Natural killer cell (primary cell): ENCODE measurements around the gene OVCH2. TPM values are rescaled to one million over a fixed set of nuclear protein-coding genes. Genes with fewer than 3 reads are reported as not detected.
"Not testable (repeated sequence)": the region's sequence is repeated elsewhere in the genome, so short reads cannot be mapped to it uniquely, and the experiment has no call there.

Experiments
- ATAC-seq, 3 donors: fragments of 150-1000 bp in 2 of 3; fragments of 200-7000 bp in 1 of 3; cut with Tn5 transposase; 1 replicate in 1 of 3; 2 replicates in 2 of 3; pipeline ENCODE4 v1.10.0; 2021; ENCODE audit warnings: mild to moderate bottlenecking in 2 of 3, moderate library complexity in 2 of 3
- DNase-seq, 2 donors: peaks; one replicate each; pipeline versions ENCODE4 v3.0.0 to v3.0.0-alpha.2; 2013 to 2021; ENCODE audit warnings: mixed read lengths in 1 of 2
- H3K27ac ChIP-seq: one replicate; pipeline ENCODE4 v1.5.1; 2013; ENCODE audit warnings: mild to moderate bottlenecking, low read length
- H3K27me3 ChIP-seq: one replicate; pipeline ENCODE4 v1.6.1; 2013; ENCODE audit warnings: low read length; ENCODE audit not compliant: control insufficient read depth, insufficient read depth
- H3K36me3 ChIP-seq: one replicate; pipeline ENCODE4 v1.6.1; 2013; ENCODE audit warnings: low read length; ENCODE audit not compliant: control insufficient read depth, insufficient read depth
- H3K4me1 ChIP-seq: one replicate; pipeline ENCODE4 v1.6.1; 2013; ENCODE audit warnings: low read length; ENCODE audit not compliant: control insufficient read depth, insufficient read depth
- H3K4me3 ChIP-seq: one replicate; pipeline ENCODE4 v1.5.1; 2013; ENCODE audit warnings: low read length
- H3K9me3 ChIP-seq: one replicate; pipeline ENCODE4 v1.6.1; 2013; ENCODE audit warnings: low read length; ENCODE audit not compliant: control insufficient read depth, insufficient read depth
- H3K27ac Mint-ChIP-seq, 2 donors: one replicate each; pipeline ENCODE4 v1.8.0; 2022; ENCODE audit warnings: mild to moderate bottlenecking in 2 of 2, mixed read lengths in 2 of 2, moderate library complexity in 1 of 2
- H3K27me3 Mint-ChIP-seq, 2 donors: one replicate each; pipeline ENCODE4 v1.8.0; 2022; ENCODE audit warnings: low read depth in 2 of 2, mixed read lengths in 2 of 2
- H3K36me3 Mint-ChIP-seq: one replicate; pipeline ENCODE4 v1.8.0; 2022; ENCODE audit warnings: mixed read lengths
- H3K4me1 Mint-ChIP-seq, 2 donors: one replicate each; pipeline ENCODE4 v1.8.0; 2022; ENCODE audit warnings: mixed read lengths in 2 of 2
- H3K4me3 Mint-ChIP-seq: one replicate; pipeline ENCODE4 v1.8.0; 2022; ENCODE audit warnings: mild to moderate bottlenecking, moderate library complexity, mixed read lengths
- H3K9me3 Mint-ChIP-seq, 2 donors: one replicate each; pipeline ENCODE4 v1.8.0; 2022; ENCODE audit warnings: mixed read lengths in 2 of 2
- WGBS: methylation state at CpG from one replicate; pipeline ENCODE4 v1.1.7; 2013; ENCODE audit warnings: missing lambda C conversion rate; ENCODE audit not compliant: insufficient coverage; 5-methylcytosine and 5-hydroxymethylcytosine counted together
- intact Hi-C: fragments of 100-400 bp; cut with micrococcal nuclease; formaldehyde crosslinking; loops from one replicate; pipeline ENCODE4 v1.14.2; 2022
- total RNA-seq, 4 donors: library from RNA; stranded (reverse); fragments of 120-200 nt in 1 of 4; gene quantifications; one replicate each; pipeline versions ENCODE4 v1.2.3 to v1.2.4, GENCODE V29; 2013 to 2022
- TF ChIP-seq, protein P1 (sequence below): fragments of 200-600 bp; IDR thresholded peaks from one replicate; pipeline ENCODE4 v1.8.0; 2022; ENCODE audit warnings: antibody characterized with exemption

The OVCH2 gene
- total RNA-seq, 3 donors from 2014 or later (not counting 1 experiment from before 2014, with no cell fraction given) = not detected

DNA sequence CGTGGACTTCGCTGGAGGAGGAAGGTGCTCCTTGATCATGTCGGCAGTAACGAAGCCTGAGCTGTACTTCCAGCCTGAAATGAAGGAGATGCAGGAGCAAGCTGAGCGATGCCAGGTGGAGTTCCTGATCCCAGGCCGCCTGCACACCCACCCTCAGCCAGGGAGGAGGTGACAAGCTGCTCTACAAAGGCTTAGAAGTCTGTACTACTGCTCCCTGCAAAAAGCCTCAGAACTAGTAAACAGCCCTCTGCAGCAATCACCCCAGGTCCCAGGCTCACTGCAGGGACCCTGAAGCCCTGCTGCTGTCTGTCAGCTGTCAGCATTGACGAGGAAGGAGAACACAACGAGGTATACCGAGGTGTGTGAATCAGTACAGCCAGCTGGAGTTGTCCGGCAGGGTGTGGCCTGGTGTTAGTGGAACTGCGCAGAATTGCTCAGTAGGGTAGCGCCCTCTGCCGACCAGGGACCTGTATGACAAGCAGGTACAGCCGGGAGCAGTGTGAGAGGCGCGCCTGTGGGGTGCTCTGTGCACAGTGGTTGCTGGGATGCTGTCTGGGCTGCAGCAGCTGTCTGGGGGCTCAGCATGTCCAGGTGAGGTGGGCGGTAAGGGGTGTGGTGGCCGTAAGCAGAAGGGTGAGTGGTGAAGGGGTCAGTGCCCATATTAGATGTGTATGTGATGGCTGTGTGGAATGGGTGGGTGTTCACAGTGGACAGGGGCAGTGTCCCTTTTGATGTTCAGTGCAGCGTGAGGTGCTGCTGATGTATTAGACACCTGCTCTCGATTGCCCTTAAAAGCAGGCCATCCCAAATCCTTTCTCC lies 40.6 kb downstream of the OVCH2 start:
- no peaks in the 10 kb centered on the region for H3K36me3 ChIP-seq
- H3K27ac ChIP-seq = no peak overlapping the region
- H3K27me3 Mint-ChIP-seq = peaks cover 0 to 2% of the 10 kb centered on the region in 2 donors
- ATAC-seq (peak; percentile 93 to 99 (median 97)), DNase-seq (peak; percentile 64 to 83)
- TF ChIP-seq, protein P1, sequence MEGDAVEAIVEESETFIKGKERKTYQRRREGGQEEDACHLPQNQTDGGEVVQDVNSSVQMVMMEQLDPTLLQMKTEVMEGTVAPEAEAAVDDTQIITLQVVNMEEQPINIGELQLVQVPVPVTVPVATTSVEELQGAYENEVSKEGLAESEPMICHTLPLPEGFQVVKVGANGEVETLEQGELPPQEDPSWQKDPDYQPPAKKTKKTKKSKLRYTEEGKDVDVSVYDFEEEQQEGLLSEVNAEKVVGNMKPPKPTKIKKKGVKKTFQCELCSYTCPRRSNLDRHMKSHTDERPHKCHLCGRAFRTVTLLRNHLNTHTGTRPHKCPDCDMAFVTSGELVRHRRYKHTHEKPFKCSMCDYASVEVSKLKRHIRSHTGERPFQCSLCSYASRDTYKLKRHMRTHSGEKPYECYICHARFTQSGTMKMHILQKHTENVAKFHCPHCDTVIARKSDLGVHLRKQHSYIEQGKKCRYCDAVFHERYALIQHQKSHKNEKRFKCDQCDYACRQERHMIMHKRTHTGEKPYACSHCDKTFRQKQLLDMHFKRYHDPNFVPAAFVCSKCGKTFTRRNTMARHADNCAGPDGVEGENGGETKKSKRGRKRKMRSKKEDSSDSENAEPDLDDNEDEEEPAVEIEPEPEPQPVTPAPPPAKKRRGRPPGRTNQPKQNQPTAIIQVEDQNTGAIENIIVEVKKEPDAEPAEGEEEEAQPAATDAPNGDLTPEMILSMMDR = peak; percentile 83
- no peak overlapping the region for H3K4me3 ChIP-seq
- no peaks in the 10 kb centered on the region for H3K9me3 Mint-ChIP-seq
- H3K4me3 Mint-ChIP-seq = no peak overlapping the region
- H3K4me1 Mint-ChIP-seq = peaks cover 0 to 7% of the 10 kb centered on the region in 2 donors
- intact Hi-C loops = loop anchor here (1.0 kb wide), 2 partner anchors 152 to 567 kb away; partner anchors contain the start of gene PPFIBP2
- H3K4me1 ChIP-seq = peaks cover 5% of the 10 kb centered on the region
- H3K36me3 Mint-ChIP-seq = no peaks in the 10 kb centered on the region
- no peak overlapping the region for H3K27ac Mint-ChIP-seq
- no peaks in the 10 kb centered on the region for H3K27me3 ChIP-seq
- H3K9me3 ChIP-seq = no peaks in the 10 kb centered on the region
- 55% methylated on average over 20 of the region's 20 CpGs for WGBS

DNA sequence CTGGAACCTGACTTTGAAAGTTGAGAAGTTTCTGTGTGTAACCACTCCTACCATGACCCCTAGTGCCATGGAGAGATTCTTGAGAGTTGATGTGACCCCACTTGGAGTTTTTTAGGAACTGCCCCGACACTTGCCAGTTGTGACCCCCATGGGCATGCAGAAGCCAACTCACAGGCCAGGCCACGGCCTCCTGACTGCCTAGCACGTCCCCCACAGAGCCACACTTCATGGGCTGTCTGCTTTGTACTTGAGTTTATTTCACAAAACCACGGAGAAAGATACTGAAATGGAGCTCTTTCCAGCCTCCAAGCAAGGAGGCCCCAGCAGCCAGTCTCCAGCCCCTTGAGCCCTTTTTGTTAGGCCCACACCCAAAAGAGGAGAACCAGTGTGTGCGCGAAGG lies 41.4 kb downstream of the OVCH2 start:
- H3K27me3 Mint-ChIP-seq = peaks cover 0 to 2% of the 10 kb centered on the region in 2 donors
- no peak for ATAC-seq
- WGBS = 83% methylated on average over 6 of the region's 6 CpGs

DNA sequence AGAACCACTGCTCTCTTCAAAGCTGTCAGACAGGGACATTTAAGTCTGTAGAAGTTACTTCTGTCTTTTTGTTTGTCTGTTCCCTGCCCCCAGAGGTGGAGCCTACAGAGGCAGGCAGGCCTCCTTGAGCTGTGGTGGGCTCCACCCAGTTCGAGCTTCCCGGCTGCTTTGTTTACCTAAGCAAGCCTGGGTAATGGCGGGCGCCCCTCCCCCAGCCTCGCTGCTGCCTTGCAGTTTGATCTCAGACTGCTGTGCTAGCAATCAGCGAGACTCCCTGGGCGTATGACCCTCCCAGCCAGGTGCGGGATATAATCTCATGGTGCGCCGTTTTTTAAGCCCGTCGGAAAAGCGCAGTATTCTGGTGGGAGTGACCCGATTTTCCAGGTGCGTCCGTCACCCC lies 42.7 kb downstream of the OVCH2 start:
- H3K9me3 ChIP-seq, ATAC-seq, intact Hi-C loops, H3K36me3 Mint-ChIP-seq, H3K4me1 ChIP-seq, H3K27ac Mint-ChIP-seq, H3K4me3 Mint-ChIP-seq, H3K4me3 ChIP-seq, H3K27ac ChIP-seq, H3K9me3 Mint-ChIP-seq, H3K27me3 Mint-ChIP-seq, H3K27me3 ChIP-seq, H3K4me1 Mint-ChIP-seq, H3K36me3 ChIP-seq, DNase-seq: not testable (repeated sequence)
- WGBS = 94% methylated on average over 13 of the region's 16 CpGs

More for the DNA sequence above, 41.4 kb downstream of the OVCH2 start:
- Mint-ChIP-seq H3K27ac (no peak overlapping the region), H3K4me1 (peaks cover 0 to 7% of the 10 kb centered on the region in 2 donors), H3K9me3 (no peaks in the 10 kb centered on the region), H3K4me3 (no peak overlapping the region), H3K36me3 (no peaks in the 10 kb centered on the region)
- Histone ChIP-seq H3K27ac (no peak overlapping the region), H3K9me3 (no peaks in the 10 kb centered on the region), H3K4me3 (no peak overlapping the region), H3K27me3 (no peaks in the 10 kb centered on the region), H3K4me1 (peaks cover 5% of the 10 kb centered on the region), H3K36me3 (no peaks in the 10 kb centered on the region)
- intact Hi-C loops = loop anchor here (1.0 kb wide), 2 partner anchors 152 to 567 kb away; partner anchors contain the start of gene PPFIBP2
- TF ChIP-seq, protein P1 = no peak
- no peak for DNase-seq

DNA sequence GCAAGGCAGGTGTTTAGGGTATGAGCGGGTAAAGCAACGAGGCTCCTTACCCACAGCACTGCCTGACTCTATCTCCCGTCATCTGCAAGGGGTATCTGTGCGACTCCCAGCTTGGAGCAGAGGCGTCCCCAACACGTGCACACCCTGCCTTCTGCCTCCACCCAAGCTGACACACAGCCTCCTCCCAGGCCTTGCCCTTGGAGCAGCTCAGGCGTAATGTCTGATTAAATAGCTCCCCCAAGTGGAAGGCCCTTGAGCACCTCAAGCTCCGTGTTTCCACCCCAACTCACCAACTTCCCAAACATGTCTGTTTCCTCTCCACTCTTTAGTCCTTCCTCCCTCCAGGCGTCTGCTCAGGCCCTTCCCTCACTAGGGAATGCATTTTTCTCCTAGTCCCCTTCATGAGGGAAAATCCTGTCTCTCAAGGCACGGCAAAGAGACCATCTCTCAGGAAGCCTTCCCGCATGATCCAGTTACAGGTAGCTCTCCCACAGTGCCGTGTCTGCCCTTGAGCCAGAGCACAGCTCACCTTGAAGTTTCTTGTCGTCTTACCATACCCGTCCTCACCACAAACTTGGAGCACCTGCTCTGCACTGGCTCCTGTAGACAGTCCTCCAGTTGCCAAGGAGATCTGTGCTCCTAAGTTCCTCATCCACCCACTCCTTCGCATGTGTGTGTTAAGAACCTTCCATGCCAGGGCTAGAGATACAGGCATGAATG lies 48.8 kb downstream of the OVCH2 start:
- H3K27ac Mint-ChIP-seq = no peak overlapping the region
- Histone ChIP-seq H3K27ac (no peak overlapping the region), H3K4me1 (no peaks in the 10 kb centered on the region), H3K9me3 (no peaks in the 10 kb centered on the region), H3K4me3 (no peak overlapping the region), H3K27me3 (no peaks in the 10 kb centered on the region), H3K36me3 (peaks cover 5% of the 10 kb centered on the region)
- TF ChIP-seq, protein P1 = no peak
- H3K4me3 Mint-ChIP-seq = no peak overlapping the region
- ATAC-seq (peak in 1 of 3 donors; percentile 30), DNase-seq (peak in 1 of 2 donors; percentile 57)
- no peaks in the 10 kb centered on the region for H3K36me3 Mint-ChIP-seq
- no peaks in the 10 kb centered on the region for H3K27me3 Mint-ChIP-seq
- H3K4me1 Mint-ChIP-seq = no peaks in the 10 kb centered on the region
- intact Hi-C loops = no loop called here
- 71% methylated on average over 15 of the region's 15 CpGs for WGBS
- no peaks in the 10 kb centered on the region for H3K9me3 Mint-ChIP-seq
